DOHH2 (cell line): Measurements from ENCODE around the gene RASGRP2.

Experiments
- H3F3A ChIP-seq: fragments of 200-600 bp; sonication (generic), shearing (Covaris generic); 2 replicates; pipeline ENCODE4 v1.6.0; 2016; ENCODE audit warnings: antibody characterized with exemption, mild to moderate bottlenecking; ENCODE audit not compliant: control insufficient read depth, insufficient read depth
- H3K27ac ChIP-seq: fragments of 200-600 bp; sonication (generic); 2 replicates; pipeline ENCODE4 v1.5.1; 2014; ENCODE audit warnings: low read depth, mild to moderate bottlenecking, low read length, moderate library complexity
- H3K27me3 ChIP-seq: fragments of 200-600 bp; sonication (generic); 2 replicates; pipeline ENCODE4 v1.6.1; 2014; ENCODE audit warnings: mild to moderate bottlenecking, low read length, mixed read lengths; ENCODE audit not compliant: control insufficient read depth
- H3K36me3 ChIP-seq: fragments of 200-600 bp; sonication (generic); 2 replicates; pipeline ENCODE4 v1.6.1; 2014; ENCODE audit warnings: mild to moderate bottlenecking, low read length, moderate library complexity, mixed read lengths; ENCODE audit not compliant: control insufficient read depth
- H3K4me1 ChIP-seq: fragments of 200-600 bp; sonication (generic); 2 replicates; pipeline ENCODE4 v1.6.1; 2014; ENCODE audit warnings: mild to moderate bottlenecking, low read length, mixed read lengths; ENCODE audit not compliant: control insufficient read depth
- H3K4me2 ChIP-seq: fragments of 200-600 bp; sonication (generic); 2 replicates; pipeline ENCODE4 v1.6.0; 2014; ENCODE audit warnings: mild to moderate bottlenecking, low read length, moderate library complexity
- H3K4me3 ChIP-seq: fragments of 200-600 bp; sonication (generic); 2 replicates; pipeline ENCODE4 v1.5.1; 2014; ENCODE audit warnings: mild to moderate bottlenecking, low read length, mixed read lengths
- H3K79me2 ChIP-seq: fragments of 200-600 bp; sonication (generic); 2 replicates; pipeline ENCODE4 v1.6.1; 2014; ENCODE audit warnings: mild to moderate bottlenecking, low read length, mixed read lengths; ENCODE audit not compliant: control insufficient read depth
- H3K9me2 ChIP-seq: fragments of 200-600 bp; sonication (generic); replicated peaks from 2 replicates; pipeline ENCODE4 v1.6.1; 2014; ENCODE audit warnings: mild to moderate bottlenecking, low read length, mixed read lengths; ENCODE audit not compliant: control insufficient read depth
- H3K9me3 ChIP-seq: fragments of 200-600 bp; sonication (generic); 2 replicates; pipeline ENCODE4 v1.6.1; 2014; ENCODE audit warnings: antibody characterized with exemption, low read length, mixed read lengths; ENCODE audit not compliant: control insufficient read depth, insufficient read depth
- H4K20me1 ChIP-seq: fragments of 200-600 bp; sonication (generic); 2 replicates; pipeline ENCODE4 v1.6.0; 2014; ENCODE audit warnings: low read depth, mild to moderate bottlenecking, antibody characterized with exemption, low read length, moderate library complexity; ENCODE audit not compliant: control insufficient read depth, insufficient read depth
- EZH2phosphoT487 ChIP-seq: fragments of 200-600 bp; sonication (generic); IDR thresholded peaks from 2 replicates; pipeline ENCODE4 v1.6.1; 2017; ENCODE audit warnings: borderline replicate concordance, mild to moderate bottlenecking, antibody characterized with exemption, low read length, moderate library complexity, mixed read lengths
- TF ChIP-seq, protein P1 (sequence below): fragments of 200-600 bp; sonication (generic); IDR thresholded peaks from one replicate; pipeline ENCODE4 v1.5.1; 2014; ENCODE audit warnings: antibody characterized with exemption, mild to moderate bottlenecking, low read depth, low read length; ENCODE audit not compliant: poor library complexity, severe bottlenecking

RASGRP2 gene

DNA sequence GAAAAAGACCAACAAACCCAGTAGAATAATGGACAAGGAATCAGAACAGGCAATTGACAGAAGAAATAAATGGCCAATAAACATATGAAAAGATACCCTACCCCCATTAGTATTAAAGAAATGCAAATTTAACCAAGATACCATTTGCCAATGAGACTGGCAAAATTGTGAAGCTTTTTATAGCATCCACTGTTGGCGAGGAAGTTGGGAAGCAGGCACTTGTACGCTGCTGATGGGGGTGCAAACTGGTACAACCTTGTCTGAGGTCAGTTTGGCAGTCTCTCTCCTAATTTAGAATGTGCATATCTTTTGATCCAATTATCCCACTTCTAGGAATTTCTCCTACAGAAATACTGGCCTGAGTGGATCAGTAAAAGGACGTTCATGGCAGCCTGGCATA lies 12.3 kb downstream of the RASGRP2 start:
- Histone ChIP-seq H3F3A (no peaks in the 10 kb centered on the region), H3K79me2 (no peaks in the 10 kb centered on the region), H3K9me2 (no peaks in the 10 kb centered on the region), H3K4me2 (no peak overlapping the region), H3K36me3 (peaks cover 45% of the 10 kb centered on the region), H3K4me3 (no peak overlapping the region), H4K20me1 (no peaks in the 10 kb centered on the region), H3K4me1 (no peaks in the 10 kb centered on the region), H3K9me3 (no peaks in the 10 kb centered on the region), H3K27me3 (no peaks in the 10 kb centered on the region), H3K27ac (no peak overlapping the region)
- no peak for TF ChIP-seq EZH2phosphoT487
- TF ChIP-seq, protein P1, sequence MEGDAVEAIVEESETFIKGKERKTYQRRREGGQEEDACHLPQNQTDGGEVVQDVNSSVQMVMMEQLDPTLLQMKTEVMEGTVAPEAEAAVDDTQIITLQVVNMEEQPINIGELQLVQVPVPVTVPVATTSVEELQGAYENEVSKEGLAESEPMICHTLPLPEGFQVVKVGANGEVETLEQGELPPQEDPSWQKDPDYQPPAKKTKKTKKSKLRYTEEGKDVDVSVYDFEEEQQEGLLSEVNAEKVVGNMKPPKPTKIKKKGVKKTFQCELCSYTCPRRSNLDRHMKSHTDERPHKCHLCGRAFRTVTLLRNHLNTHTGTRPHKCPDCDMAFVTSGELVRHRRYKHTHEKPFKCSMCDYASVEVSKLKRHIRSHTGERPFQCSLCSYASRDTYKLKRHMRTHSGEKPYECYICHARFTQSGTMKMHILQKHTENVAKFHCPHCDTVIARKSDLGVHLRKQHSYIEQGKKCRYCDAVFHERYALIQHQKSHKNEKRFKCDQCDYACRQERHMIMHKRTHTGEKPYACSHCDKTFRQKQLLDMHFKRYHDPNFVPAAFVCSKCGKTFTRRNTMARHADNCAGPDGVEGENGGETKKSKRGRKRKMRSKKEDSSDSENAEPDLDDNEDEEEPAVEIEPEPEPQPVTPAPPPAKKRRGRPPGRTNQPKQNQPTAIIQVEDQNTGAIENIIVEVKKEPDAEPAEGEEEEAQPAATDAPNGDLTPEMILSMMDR = no peak

DNA sequence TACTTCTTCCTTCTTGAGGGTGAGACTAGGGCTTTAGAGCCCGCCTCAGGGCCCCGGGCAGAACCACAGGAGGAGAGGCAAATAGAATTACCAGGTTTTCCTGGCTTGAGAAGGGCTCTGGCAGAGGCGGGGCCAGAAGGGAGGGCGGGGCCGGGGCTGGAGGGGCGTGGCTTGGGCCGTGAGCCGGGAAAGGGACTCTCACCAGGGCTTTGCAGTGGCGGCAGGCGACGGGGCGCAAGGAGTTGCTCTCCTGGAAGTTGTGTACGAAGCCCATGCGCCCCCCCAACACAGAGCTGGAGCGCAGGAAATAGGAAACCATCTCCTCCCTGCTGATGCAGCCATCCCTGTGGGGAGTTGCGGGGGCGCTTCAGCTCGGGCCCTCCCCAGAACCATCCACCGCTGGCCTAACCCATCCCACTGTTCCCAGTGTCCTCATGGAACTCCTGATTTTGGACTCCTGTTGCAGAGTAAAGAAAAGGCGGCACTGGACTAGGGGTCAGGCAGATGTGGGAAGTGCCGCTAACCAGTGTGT lies 14.0 kb downstream of the RASGRP2 start:
- no peaks in the 10 kb centered on the region for H3K9me2 ChIP-seq
- H3K27ac ChIP-seq = no peak overlapping the region
- H4K20me1 ChIP-seq = no peaks in the 10 kb centered on the region
- H3K4me3 ChIP-seq = no peak overlapping the region
- H3K27me3 ChIP-seq = no peaks in the 10 kb centered on the region
- no peak overlapping the region for H3K4me2 ChIP-seq
- H3K36me3 ChIP-seq = peaks cover 29% of the 10 kb centered on the region
- TF ChIP-seq, protein P1 = no peak
- no peak for TF ChIP-seq EZH2phosphoT487
- H3K79me2 ChIP-seq = no peaks in the 10 kb centered on the region
- no peaks in the 10 kb centered on the region for H3K9me3 ChIP-seq
- no peaks in the 10 kb centered on the region for H3F3A ChIP-seq
- no peaks in the 10 kb centered on the region for H3K4me1 ChIP-seq

DNA sequence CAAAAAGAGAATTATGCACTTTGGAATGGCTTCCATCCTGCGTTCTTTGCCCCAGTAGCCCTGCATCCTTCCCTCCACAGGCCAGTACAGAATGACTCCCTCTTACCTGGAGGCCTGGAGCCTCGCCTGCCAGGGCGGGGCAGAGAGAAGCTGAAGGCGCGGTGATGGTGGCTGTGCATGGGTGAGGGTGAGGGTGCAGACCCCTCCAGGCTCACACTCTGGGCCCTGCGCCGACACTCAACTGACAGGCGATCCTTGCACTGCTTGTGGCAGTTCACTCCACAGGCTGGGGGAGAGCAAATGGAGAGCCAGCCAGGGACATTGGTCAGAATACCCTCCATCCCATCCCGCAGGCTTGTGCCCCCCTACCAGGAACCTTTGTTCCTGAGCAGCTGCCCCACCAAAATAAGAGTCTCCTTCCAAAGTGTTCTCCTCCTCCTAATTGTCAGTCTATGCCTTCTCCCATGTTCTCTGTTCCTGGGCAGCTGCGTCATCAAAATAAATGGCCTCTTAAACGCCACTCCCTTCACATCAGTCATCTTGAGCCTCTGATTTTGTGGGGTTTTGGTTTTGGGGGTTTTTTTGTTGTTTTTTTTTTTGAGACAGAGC lies 15.1 kb downstream of the RASGRP2 start:
- H3K27me3 ChIP-seq = no peaks in the 10 kb centered on the region
- no peaks in the 10 kb centered on the region for H3K79me2 ChIP-seq
- H3F3A ChIP-seq = no peaks in the 10 kb centered on the region
- no peaks in the 10 kb centered on the region for H3K9me2 ChIP-seq
- H3K4me2 ChIP-seq = no peak overlapping the region
- H3K4me1 ChIP-seq = peaks cover 6% of the 10 kb centered on the region
- peaks cover 24% of the 10 kb centered on the region for H3K36me3 ChIP-seq
- TF ChIP-seq EZH2phosphoT487 = no peak
- TF ChIP-seq, protein P1 = no peak
- H4K20me1 ChIP-seq = no peaks in the 10 kb centered on the region
- H3K9me3 ChIP-seq = no peaks in the 10 kb centered on the region
- no peak overlapping the region for H3K4me3 ChIP-seq
- no peak overlapping the region for H3K27ac ChIP-seq
